NCI-H1694 (cell line): ENCODE results near the gene TERF2IP.

Experiments
- DNase-seq: peaks from one replicate; lab custom pipeline; 2025; lab: John Stamatoyannopoulos, UW

TERF2IP gene, protein sequence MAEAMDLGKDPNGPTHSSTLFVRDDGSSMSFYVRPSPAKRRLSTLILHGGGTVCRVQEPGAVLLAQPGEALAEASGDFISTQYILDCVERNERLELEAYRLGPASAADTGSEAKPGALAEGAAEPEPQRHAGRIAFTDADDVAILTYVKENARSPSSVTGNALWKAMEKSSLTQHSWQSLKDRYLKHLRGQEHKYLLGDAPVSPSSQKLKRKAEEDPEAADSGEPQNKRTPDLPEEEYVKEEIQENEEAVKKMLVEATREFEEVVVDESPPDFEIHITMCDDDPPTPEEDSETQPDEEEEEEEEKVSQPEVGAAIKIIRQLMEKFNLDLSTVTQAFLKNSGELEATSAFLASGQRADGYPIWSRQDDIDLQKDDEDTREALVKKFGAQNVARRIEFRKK

GRCh38 chr16:75647492-75648264 is at the start of gene TERF2IP, which contains the start of gene KARS1:
Gene TERF2IP, plus strand, starts transcription at chr16:75647773. Its CDS starts 110 bp downstream, at chr16:75647883.
Gene KARS1, minus strand, starts transcription at chr16:75647665. Its CDS starts 26 bp downstream, at chr16:75647639.
- peak; percentile 84 for DNase-seq

GRCh38 chr16:75599452-75600277 is 47.9 kb upstream of the TERF2IP start:
- DNase-seq = no peak

DNA sequence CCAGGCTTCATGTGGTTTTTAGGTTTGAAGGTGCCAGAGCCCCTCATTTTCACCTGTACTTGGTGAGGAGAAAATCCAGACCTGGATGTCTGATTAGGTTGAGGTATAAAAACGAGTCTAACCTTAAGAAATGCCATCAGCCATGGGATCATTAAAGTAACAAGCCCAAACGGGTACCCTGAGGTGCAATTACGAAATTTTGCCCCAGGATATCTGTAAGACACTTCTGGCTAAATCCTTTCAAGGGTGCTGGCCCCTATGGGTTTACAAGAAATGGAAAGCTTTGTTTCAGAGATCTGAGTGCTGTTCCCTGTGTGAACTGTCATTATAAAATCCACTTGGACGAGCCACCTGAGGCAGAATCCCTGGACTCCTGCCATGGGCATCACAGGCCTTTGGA is 44.3 kb upstream of the TERF2IP start:
- no peak for DNase-seq

DNA sequence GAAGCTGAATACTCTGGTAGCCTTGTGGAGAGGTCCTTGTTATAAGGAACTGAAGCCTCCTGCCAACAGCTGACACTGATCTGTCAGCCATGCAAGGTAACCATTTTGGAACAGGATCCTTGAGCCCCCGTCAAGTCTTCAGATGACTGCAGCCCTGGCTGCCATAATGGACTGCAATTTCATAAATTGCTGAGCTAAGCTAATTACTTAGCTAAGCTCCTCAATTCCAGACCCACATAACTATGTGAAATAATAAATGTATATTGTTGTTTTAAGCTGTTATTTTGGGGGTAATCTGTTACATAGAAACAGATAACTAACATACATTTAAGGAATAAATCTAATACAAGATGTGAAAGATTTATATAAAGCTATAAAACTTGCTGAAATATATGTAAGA is 41.1 kb upstream of the TERF2IP start:
- no peak for DNase-seq

DNA sequence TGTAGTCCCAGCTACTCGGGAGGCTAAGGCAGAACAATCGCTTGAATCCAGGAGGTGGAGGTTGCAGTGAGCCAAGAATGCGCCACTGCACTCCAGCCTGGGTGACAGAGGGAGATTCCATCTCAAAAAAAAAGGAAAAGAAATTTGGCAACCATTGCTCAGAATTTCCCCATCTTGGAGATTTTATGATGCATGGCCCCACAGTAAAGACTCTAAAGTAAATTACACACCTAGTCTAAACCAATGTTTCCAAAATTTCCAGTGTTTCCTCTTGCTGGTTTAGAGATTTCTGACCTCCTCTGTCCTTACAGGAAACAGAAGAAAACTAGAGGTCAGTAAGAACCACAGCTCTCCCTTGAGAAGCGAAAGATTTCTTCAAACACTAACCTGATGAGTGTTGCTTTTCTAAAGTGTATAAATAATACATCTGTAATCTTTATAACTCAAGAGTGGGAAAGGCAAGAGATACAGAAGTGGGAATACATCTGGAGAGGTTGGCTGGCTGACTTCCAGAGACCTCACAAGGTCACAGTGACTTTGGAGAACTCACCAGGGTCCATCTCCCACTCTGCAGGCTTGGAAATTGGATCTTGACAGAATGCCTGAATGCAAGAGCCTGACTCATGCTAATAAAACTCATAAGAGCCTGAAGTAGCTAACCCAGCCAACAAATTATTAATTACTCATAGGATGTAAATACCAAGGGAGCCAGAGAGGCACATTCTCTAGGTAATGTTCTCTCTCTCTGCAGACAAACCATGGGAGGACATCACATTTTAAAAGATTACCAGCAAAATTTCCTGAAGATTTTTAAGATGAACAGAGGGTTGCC is 33.3 kb upstream of the TERF2IP start:
- no peak for DNase-seq

DNA sequence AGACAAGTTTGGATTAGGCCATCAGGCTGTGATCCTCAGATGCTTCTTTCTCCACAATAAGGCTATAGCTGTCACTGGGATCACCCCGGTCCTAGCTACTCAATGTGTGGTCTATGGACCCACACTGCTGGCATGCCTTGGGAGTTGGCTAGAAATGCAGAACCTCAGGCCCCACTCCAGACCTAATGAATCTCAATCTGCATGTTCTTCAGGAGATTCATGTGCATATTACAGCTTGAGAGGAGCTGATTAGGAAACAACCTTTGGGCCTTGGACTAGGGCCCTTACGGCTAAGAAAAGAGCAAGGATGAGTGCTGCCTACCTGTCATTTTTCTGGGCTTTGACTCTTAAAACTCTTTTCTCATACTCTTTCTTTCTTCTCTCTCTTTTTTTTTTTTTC is 32.0 kb upstream of the TERF2IP start:
- no peak for DNase-seq

- DNase-seq = no peak
Measured at GRCh38 chr16:75616521-75617010, 31.0 kb upstream of the TERF2IP start.

DNA sequence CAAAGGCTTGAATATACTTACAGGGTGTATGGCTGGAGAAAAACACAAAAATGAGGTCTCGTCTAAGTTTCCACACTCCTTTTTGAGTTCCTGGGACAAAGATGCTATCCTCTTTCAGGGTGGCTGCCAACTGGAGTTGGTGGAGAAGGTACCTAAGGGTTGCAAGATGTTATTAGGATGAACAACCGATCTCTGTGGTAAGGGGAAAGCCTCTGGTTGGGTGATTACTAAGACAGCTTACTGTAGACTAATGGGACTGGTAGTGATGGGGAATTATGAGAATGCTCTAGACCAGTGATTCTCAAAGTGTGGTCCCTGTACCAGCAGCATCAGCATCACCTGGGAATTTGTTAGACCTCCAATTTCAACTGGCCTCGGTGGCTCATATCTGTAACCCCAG is 30.5 kb upstream of the TERF2IP start:
- no peak for DNase-seq

DNA sequence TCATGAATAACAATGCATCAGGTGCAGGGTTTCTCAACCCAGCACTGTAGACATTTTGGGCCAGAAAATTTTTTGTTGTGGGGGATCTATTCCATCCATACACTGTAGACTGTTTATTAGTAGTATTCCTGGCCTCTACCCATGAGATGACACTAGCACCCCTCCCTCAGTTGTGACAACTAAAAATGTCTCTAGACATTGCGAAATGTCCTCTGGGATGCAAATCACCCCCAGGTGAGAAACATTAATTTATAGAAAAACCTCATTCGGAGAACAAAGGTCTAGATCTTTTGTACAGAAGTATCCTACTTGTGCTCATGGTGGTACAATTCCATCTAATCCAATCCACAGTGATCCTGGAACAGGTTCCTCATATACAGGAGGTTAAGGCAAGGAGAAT is 28.8 kb upstream of the TERF2IP start:
- DNase-seq = no peak

GRCh38 chr16:75620326-75621169 is 27.0 kb upstream of the TERF2IP start:
- no peak for DNase-seq

- DNase-seq = peak; percentile 15
Measured at GRCh38 chr16:75621170-75621477, 26.4 kb upstream of the TERF2IP start.

- peak; percentile 95 for DNase-seq
Measured at GRCh38 chr16:75622761-75623605, 24.6 kb upstream of the TERF2IP start, which contains the start of gene ADAT1. Gene ADAT1, minus strand, starts transcription at chr16:75623281. Its CDS starts 2,482 bp downstream, at chr16:75620799.

DNA sequence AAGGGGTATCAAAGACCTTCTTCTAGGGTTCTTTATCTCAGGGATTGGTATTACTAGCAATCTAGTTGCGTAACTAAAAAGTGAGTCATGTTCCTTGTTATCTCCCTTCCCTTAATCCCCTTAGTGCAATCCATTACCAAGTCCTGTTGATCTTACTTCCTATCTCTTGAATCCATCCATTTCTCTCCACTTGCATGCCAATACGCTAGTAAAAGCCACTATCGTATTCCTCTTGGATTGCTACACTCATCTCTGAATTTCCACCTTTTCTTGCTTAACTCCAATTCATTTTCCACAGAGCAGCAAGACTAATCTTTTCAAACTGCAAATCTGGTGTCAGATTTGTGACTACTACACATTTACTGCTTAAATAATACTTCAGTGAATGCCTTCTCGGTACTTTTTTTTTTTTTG is 22.6 kb upstream of the TERF2IP start:
- no peak for DNase-seq

DNA sequence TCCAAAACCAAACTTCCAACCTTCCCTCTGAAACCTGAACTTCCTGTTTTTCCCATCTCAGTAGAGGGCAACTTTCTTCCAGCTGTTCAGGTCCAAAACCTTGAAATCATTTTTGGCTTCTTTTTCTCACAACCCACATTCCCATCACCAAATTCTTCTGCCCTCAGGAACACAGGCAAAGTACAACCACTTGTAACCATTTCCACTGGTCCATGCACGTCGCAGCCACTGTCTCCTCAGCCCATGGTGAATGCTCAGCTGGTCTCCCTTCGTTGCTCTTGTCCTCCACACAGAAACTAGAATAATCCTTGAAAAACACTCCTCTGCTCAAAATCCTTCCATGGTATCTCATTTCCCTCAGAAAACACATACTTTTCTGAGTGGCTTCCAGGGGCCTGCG is 20.8 kb upstream of the TERF2IP start:
- no peak for DNase-seq

DNA sequence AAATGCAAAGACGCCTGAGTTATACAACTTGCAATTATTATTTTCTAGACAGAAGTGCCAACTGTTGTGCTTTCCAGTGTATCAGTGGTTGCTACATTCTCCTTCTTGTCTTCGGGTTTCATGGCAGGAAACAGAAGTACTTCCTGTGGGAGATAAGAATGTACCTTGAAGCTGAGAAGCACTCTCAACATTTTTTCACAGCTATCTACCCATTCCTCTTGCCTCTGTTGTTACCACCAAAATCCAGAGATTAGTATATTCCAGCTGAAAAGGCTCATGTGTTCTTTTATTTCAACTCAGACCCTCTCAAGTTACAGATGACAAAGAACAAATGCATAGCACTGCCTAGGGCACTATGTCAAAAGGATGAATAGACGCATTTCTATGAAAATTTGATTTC is 19.7 kb upstream of the TERF2IP start:
- no peak for DNase-seq

DNA sequence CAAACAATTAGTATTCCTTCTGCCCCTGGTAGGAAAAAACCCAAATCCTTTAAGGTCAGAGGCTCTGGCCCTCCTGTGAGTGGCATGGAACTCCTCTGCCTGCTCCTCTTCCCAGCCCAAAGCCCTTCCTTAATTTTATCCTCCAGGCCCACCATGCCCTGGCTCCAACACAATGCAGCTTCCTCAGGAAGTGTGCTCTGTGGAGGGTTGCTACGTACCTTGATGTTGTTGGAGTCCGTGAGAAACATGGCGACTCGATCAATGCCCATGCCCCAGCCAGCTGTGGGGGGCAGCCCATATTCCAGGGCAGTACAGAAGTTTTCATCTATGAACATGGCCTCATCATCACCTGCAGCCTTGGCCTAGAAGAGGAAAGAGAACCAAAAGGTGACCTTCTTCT is 19.2 kb upstream of the TERF2IP start:
- DNase-seq = no peak

GRCh38 chr16:75629132-75629531 is 18.4 kb upstream of the TERF2IP start:
- DNase-seq = no peak

- DNase-seq = no peak
Measured at GRCh38 chr16:75630052-75630451, 17.5 kb upstream of the TERF2IP start.

DNA sequence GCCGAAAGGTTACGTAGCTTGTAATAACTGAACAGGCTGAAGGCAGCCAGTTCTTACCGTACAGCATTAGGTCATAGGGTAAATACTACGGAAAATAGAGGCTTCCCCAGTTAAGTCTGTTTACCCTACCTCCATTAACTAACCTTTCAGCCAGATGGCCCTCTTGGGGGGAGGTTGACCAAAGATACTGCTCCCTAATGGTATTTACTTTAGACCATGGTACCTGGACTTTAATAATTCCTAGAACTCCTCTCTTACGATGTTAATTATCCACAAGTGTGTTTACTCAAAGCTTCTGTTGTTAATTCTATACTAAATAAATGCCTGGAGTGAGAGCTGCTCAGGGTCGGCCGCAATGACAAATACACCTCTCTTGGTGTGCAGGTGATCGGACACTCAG is 14.7 kb upstream of the TERF2IP start:
- no peak for DNase-seq
